SKM-1 treated with dmso at 0.1 percent for 144 hours (cell line): ENCODE data around the gene RAB3IL1.
A peak's percentile ranks its signal among the peaks of the same experiment; 100 is the strongest.
"Not testable (repeated sequence)": the region's sequence is repeated elsewhere in the genome, so short reads cannot be mapped to it uniquely, and the experiment has no call there.

Experiments
- DNase-seq: peaks from one replicate; lab custom pipeline; 2025; ENCODE audit not compliant: unreplicated experiment; lab: John Stamatoyannopoulos, UW

RAB3IL1 gene

DNA sequence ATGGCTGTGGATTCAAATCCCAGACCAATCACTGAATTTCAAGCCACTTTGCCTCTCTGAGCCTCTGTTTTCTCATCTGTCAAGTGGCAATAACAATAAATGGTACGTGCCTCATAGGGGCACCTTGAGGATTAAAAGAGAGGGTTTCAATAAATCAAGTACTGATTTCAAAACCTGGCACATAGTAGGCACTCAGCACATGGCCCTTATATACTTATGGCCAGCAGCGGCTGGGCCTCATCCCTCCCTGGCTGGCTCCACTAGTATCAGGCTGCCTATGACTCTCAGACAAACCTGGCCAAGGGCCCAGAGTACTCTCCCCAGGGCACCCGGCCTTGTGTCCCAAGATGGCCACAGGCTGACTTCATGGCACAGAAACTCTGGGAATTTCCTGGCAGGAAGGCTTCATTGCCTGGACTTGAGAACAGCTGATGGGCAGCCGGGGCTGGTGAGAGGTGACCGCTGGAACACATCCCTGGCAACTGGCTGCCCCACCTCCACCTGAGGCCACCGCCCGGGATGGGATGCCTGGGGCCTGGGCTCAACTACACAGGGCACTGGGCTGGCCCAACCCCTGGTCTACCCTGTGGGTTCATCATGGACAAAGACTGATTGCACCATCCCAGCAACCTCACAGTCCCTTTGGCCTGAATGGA, 29.4 kb downstream of the RAB3IL1 start:
- no peak for DNase-seq

- DNase-seq, result no peak
Observed at GRCh38 chr11:61886643-61887042, 30.7 kb downstream of the RAB3IL1 start.

GRCh38 chr11:61885784-61886580, 31.4 kb downstream of the RAB3IL1 start:
- DNase-seq, result no peak

GRCh38 chr11:61885166-61885778, 32.1 kb downstream of the RAB3IL1 start:
- DNase-seq, result no peak

GRCh38 chr11:61883947-61884346, 33.4 kb downstream of the RAB3IL1 start:
- DNase-seq, result no peak

DNA sequence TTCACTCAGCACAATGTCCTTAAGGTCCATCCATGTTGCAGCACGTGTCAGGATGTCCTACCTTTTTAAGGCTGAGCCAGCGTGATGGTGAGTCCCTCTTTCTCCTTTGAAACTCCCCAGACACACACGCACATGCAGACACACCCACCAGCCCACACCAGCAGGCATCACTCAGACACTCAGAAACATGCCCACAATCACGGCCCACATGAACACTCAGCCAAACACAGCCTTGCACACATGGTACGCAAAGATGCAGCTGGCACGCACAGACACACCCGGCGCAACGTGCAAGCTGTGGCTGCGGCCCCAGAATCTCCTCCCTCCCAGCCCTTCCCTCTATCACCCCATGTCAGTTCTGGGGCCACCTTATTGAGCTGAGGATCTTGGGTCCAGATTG, 34.0 kb downstream of the RAB3IL1 start:
- DNase-seq, result no peak

- no peak for DNase-seq
Observed at GRCh38 chr11:61882879-61883278, 34.5 kb downstream of the RAB3IL1 start.

GRCh38 chr11:61882267-61882666, 35.1 kb downstream of the RAB3IL1 start:
- DNase-seq, result not testable (repeated sequence)

DNA sequence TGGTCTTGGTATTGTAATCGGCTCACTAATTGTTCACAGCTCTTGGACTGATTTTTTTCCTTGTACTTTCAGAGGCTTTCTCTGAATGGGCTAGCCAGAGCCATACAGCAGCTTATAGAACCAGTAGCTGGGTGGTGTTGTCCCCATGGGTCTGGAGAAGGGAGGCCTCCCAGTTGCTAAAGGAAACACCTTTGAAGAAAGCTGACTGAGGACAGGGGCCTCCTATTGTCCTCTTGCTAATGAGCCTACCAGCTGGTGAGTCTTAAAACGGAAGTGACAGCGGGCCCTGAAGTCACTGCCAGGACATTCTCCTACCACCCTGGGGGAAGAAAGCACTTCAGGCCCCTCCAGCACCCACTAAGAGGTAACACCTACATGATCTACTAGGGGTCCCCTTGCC, 36.0 kb downstream of the RAB3IL1 start:
- no peak for DNase-seq

DNA sequence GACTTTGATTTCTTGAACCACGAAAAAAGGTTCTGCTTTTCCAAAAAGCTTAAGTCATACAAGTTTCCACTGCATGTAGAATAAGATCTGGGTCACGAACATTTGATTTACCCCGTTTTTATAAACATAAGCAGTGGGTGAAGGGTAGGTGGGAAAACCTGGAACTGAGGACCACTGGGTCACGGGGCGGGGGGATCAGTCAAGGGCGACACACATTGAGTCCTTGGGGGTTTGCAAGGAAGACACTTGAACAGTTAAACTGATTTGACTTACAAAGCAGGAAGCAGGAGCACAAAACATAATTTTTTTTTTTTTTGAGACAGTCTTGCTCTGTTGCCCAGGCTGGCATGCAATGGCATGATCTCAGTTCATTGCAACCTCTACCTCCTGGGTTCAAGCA, 36.9 kb downstream of the RAB3IL1 start:
- DNase-seq, result no peak

DNA sequence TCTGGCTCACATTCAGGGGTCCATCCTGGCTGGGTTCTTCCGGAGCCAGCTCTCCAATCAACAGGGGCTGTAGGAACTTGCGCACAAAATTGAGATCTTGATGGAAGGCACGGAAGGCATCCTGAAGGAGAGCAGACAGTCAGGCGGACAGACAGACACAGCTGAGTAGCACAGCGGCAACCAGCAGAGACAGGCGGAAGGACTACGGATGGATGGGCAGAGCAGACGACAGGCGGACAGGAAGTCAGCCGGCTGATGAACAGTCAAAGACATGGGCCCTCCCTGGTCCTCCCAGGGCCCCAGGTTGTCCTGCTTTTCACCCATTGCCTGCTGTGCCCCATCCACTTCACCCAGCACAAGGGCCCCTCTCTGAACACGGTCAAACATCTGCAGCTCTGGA, 37.3 kb downstream of the RAB3IL1 start:
- no peak for DNase-seq

DNA sequence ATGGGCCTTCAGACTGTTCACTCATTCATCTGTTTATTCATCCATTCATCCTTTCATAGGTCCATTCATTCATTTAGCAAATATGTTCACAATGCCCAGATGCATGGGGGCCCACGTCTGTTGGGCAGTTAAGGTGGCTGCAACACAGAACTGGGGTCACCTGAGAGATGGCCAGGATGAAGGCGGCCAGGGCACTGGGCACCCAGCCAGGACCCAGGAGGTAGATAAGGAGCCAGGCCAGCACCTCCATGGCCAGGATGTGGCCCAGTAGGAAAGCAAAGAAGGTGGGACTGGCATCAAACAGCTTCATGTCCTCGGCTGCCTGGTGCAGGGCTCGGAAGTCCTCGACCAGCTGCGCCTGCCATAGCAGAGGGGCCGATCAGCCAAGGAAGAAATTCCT, 38.2 kb downstream of the RAB3IL1 start:
- no peak for DNase-seq

GRCh38 chr11:61875698-61876097, 41.7 kb downstream of the RAB3IL1 start:
- DNase-seq, result no peak

GRCh38 chr11:61874853-61875252, 42.5 kb downstream of the RAB3IL1 start:
- DNase-seq, result no peak

DNA sequence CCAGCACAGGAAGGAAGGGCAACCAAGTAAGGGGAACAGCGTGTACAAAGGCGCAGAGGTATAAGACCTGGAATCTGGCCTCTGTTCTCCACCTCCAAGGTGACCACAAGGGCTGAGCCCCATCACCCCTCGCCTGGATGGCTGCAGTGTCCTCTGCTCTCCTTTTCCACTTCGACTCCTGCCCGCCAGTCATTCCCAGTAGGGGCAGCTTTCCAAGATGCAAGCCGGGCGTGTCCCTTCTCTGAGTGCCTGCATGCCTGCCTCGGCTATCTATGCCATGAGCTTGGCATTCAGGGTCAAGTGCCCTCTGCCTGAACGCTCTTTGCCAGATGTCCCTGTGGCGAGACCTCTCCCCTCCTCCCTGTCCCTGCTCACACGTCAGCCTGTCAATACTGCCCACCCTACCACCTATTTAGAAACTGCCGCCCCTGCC, 43.0 kb downstream of the RAB3IL1 start:
- DNase-seq, result no peak

DNA sequence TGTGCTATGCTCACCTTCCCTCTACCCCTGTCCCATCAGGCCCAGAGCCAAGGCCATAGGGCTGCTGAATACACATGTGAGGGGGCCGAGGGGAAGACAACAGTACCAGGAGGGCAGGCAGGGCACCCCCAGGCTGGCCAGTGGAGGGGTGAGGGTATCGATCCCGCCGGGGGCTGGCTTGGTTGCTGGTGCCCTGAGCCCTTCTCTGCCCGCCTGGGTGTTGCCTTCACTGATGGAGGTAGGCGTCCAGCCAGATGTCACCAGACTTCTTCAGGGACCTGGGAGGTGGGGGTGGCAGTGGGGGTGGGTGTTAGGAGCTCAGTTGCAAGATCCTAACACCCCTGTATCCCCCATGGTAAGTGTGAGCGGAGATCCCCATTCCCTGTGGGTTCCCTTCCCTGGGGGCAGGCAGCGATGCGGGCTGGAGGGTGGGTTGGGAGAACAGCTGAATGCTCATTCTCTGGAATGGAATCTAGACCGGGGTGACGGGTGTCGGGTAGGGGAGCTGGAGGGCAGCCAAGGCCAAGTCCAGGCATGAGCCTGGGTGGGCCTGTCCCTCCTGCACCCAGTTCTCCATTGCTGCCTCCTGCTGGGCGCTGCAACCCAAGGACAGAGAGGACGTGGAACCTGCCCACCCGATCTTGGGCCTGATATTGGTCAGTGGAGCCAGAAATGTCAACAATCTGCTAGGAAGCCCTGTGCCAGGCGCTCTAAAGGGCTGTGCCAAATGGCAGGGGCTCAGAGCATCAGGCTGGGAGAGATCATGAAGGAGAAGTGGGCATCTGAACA, 43.6 kb downstream of the RAB3IL1 start:
- no peak for DNase-seq

GRCh38 chr11:61872935-61873565, 44.3 kb downstream of the RAB3IL1 start:
- DNase-seq, result no peak

- peak; percentile 66 for DNase-seq
Observed at GRCh38 chr11:61871158-61871597, 46.2 kb downstream of the RAB3IL1 start.

DNA sequence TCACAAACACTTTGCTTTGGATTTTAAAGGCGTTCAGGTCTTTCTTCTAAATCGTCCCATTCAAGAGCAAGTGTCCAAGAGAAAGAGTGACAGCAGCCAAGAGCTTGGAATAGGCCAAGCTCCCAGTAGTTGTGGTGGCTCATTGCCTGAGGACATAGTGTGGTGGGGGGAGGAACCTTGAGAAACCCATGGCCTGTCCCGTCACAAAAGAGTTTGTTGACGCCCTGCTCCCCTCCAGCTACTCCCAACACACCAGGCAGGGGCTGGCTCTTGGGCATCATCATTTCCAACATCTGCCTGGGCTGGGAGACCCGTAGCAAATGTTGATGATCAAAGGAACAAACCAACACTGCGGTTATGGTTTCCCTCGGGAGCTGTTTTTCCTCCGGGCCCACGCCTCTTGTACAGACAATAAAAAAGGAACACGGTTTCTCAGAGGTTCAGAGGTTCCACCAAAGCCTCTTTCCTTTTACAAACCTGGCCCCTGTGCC, 46.8 kb downstream of the RAB3IL1 start:
- DNase-seq, result no peak

DNA sequence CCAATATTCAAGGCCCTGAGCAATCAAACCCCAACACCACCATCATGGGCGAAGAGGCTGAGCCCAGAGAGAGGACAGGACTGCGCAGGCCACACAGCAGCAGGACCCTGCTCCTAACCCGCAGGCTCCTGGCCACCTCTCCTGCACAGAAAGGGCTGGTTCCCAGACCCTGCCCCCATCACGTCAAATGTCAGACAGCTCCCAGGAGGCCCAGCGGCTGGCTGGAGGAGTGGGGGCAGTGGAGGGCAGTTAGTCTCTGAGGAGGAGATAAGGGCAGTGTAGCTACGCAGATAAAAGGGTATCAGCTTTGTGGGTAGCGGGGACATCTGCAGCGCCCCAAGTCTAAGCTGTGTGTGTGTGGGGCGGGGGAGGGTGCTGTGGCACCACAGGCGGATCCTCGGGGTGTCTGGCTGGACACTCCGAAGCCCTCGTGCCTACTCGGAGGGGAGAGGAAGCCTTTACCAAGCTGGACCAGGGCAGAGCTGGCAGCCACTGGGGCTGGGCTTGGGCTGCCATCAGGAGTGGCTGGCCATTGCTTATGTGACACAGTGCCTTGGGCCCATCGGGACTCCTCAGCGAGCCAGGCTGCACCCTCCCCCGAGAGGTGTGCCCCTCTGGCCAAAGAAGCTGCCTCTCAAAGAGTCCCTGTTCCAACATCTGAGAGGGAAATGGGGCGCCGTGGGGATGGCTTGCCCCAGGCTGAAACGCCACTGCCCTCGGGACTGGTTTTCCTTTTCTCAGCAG, 47.5 kb downstream of the RAB3IL1 start:
- DNase-seq, result no peak
